ENCODE data around the gene MESD. TPM values are rescaled to one million over a fixed set of nuclear protein-coding genes. Genes with fewer than 3 reads are reported as not detected.

The MESD gene
- total and polyA plus RNA-seq, 2 donors from 2014 or later = 23.3 to 30.9 TPM

- Histone ChIP-seq H3K4me1 (ENCODE audit: control insufficient read depth in 2 of 3, insufficient read depth in 2 of 3, low read depth in 1 of 3, low read length in 3 of 3) (peaks cover 0 to 7% (median 4%) of the 10 kb centered on the region in 3 donors), H3K27ac (ENCODE audit: low read depth in 2 of 2, low read length in 2 of 2) (peak overlapping the region in 1 of 2 donors; percentile 61), H3K36me3 (ENCODE audit: control insufficient read depth in 2 of 3, insufficient read depth in 3 of 3, low read length in 3 of 3) (no peaks in the 10 kb centered on the region), H3K9me3 (ENCODE audit: control insufficient read depth in 2 of 3, insufficient read depth in 1 of 3, low read length in 3 of 3) (no peaks in the 10 kb centered on the region), H3K9ac (ENCODE audit: low read length in 3 of 3) (no peak overlapping the region), H3K27me3 (ENCODE audit: control insufficient read depth, insufficient read depth, low read length) (no peaks in the 10 kb centered on the region), H3K4me3 (ENCODE audit: low read length in 3 of 3) (no peak overlapping the region)
- no peak for FAIRE-seq
- TF ChIP-seq CTCF (IDR thresholded peaks at IDR 0.05; ENCODE audit: borderline replicate concordance, extremely low read depth, insufficient read depth) = no peak
- intact Hi-C loops (cut with DNase I) = no loop called here
- DNase-seq = no peak
Measured at GRCh38 chr15:81037952-81038743, 48.5 kb upstream of the MESD start.

GRCh38 chr15:81033508-81033907 is 43.9 kb upstream of the MESD start:
- Histone ChIP-seq H3K27me3 (ENCODE audit: control insufficient read depth, insufficient read depth, low read length) (no peaks in the 10 kb centered on the region), H3K36me3 (ENCODE audit: control insufficient read depth in 2 of 3, insufficient read depth in 3 of 3, low read length in 3 of 3) (no peaks in the 10 kb centered on the region), H3K9me3 (ENCODE audit: control insufficient read depth in 2 of 3, insufficient read depth in 1 of 3, low read length in 3 of 3) (peaks cover 0 to 4% (median 0%) of the 10 kb centered on the region in 3 donors), H3K4me1 (ENCODE audit: control insufficient read depth in 2 of 3, insufficient read depth in 2 of 3, low read depth in 1 of 3, low read length in 3 of 3) (peaks cover 0 to 1% (median 0%) of the 10 kb centered on the region in 3 donors), H3K4me3 (ENCODE audit: low read length in 3 of 3) (no peak overlapping the region), H3K27ac (ENCODE audit: low read depth in 2 of 2, low read length in 2 of 2) (no peak overlapping the region), H3K9ac (ENCODE audit: low read length in 3 of 3) (no peak overlapping the region)
- intact Hi-C loops (cut with DNase I) = no loop called here
- FAIRE-seq (no peak), DNase-seq (no peak)
- no peak for TF ChIP-seq CTCF (IDR thresholded peaks at IDR 0.05; ENCODE audit: borderline replicate concordance, extremely low read depth, insufficient read depth)

GRCh38 chr15:81032818-81033217 is 43.2 kb upstream of the MESD start:
- no peak for TF ChIP-seq CTCF (IDR thresholded peaks at IDR 0.05; ENCODE audit: borderline replicate concordance, extremely low read depth, insufficient read depth)
- no peak overlapping the region for H3K27ac ChIP-seq (ENCODE audit: low read depth in 2 of 2, low read length in 2 of 2)
- no peak for FAIRE-seq
- intact Hi-C loops (cut with DNase I) = no loop called here
- H3K9ac ChIP-seq (ENCODE audit: low read length in 3 of 3) = no peak overlapping the region
- no peaks in the 10 kb centered on the region for H3K4me1 ChIP-seq (ENCODE audit: control insufficient read depth in 2 of 3, insufficient read depth in 2 of 3, low read depth in 1 of 3, low read length in 3 of 3)
- no peaks in the 10 kb centered on the region for H3K27me3 ChIP-seq (ENCODE audit: control insufficient read depth, insufficient read depth, low read length)
- H3K36me3 ChIP-seq (ENCODE audit: control insufficient read depth in 2 of 3, insufficient read depth in 3 of 3, low read length in 3 of 3) = no peaks in the 10 kb centered on the region
- DNase-seq = no peak
- H3K9me3 ChIP-seq (ENCODE audit: control insufficient read depth in 2 of 3, insufficient read depth in 1 of 3, low read length in 3 of 3) = peaks cover 0 to 4% (median 0%) of the 10 kb centered on the region in 3 donors
- no peak overlapping the region for H3K4me3 ChIP-seq (ENCODE audit: low read length in 3 of 3)
